Prostate gland (tissue), 2 donors: Measurements from ENCODE around the gene HSPB1. TPM values are rescaled to one million over a fixed set of nuclear protein-coding genes. Genes with fewer than 3 reads are reported as not detected.

Experiments used
- DNase-seq: peaks from one replicate; pipeline ENCODE4 v3.0.0-alpha.2; 2019; ENCODE audit warnings: low spot score
- H3K27ac ChIP-seq, 2 donors: fragments of 200-600 bp; sonication (generic); 2 replicates each; pipeline ENCODE4 v1.5.1; 2017 to 2019
- H3K27me3 ChIP-seq: fragments of 200-600 bp; sonication (generic); replicated peaks from 2 replicates; pipeline ENCODE4 v1.5.1; 2019; ENCODE audit not compliant: insufficient read depth
- H3K36me3 ChIP-seq, 2 donors: fragments of 200-600 bp; sonication (generic); 1 replicate in 1 of 2; 2 replicates in 1 of 2; pipeline versions ENCODE4 v1.5.1 to v1.8.1; 2017 to 2019
- H3K4me1 ChIP-seq: fragments of 200-600 bp; sonication (generic); replicated peaks from 2 replicates; pipeline ENCODE4 v1.5.1; 2019
- H3K4me3 ChIP-seq, 2 donors: fragments of 200-600 bp; sonication (generic); 2 replicates each; pipeline ENCODE4 v1.5.1; 2017 to 2019
- H3K9me3 ChIP-seq: fragments of 200-600 bp; sonication (generic); 2 replicates; pipeline ENCODE4 v1.5.1; 2017
- CTCF ChIP-seq, 4 experiments: fragments of 200-600 bp in 2 of 4; fragments of 450-650 bp in 2 of 4; sonication (generic) in 2 of 4; IDR thresholded peaks; 1 replicate in 3 of 4; 2 replicates in 1 of 4; pipeline ENCODE4 v1.5.1; 2016 to 2019; ENCODE audit warnings: antibody characterized with exemption in 4 of 4, mild to moderate bottlenecking in 2 of 4, moderate library complexity in 2 of 4
- POLR2A ChIP-seq: fragments of 450-650 bp; IDR thresholded peaks from one replicate; pipeline ENCODE4 v1.6.1; 2016; ENCODE audit warnings: antibody characterized with exemption, mild to moderate bottlenecking
- POLR2AphosphoS5 ChIP-seq: sonication (generic); formaldehyde crosslinking; IDR thresholded peaks from one replicate; pipeline ENCODE4 v1.6.1; 2017; ENCODE audit warnings: antibody characterized with exemption
- WGBS: methylation state at CpG from one replicate; pipeline ENCODE4 v1.1.5; 2018; 5-methylcytosine and 5-hydroxymethylcytosine counted together
- intact Hi-C: fragments of 100-400 bp; cut with DNase I; formaldehyde crosslinking; loops from one replicate; pipeline ENCODE4 v1.14.2; 2022
- total RNA-seq, 2 donors: library from RNA; depleted of rRNA; stranded (reverse); fragments of >200 nt; gene quantifications; one replicate each; pipeline ENCODE4 v1.1.0, GENCODE V29; 2016

The HSPB1 gene
- total RNA-seq, 2 donors from 2014 or later, result 781 to 833 TPM

DNA sequence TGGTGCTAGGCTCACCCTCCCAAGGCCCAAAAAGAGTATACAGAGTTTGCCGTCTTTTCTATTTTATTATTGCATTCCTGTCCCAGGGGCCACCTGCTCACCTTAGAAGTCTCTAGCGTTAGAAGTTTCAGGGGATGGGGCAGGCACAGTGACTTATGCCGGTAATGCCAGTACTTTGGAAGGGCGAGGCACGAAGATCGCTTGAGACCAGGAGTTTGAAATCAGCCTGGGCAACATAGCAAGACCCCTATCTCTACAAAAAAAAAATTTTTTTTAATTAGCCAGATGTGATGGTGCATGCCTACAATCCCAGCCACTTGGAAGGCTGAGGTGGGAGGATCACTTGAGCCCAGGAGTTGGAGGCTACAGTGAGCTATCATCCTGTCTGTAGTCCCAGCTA, 30.3 kb upstream of the HSPB1 start:
- Histone ChIP-seq H3K27me3 (no peaks in the 10 kb centered on the region), H3K4me1 (peaks cover 4% of the 10 kb centered on the region), H3K36me3 (no peaks in the 10 kb centered on the region), H3K27ac (no peak overlapping the region), H3K9me3 (no peaks in the 10 kb centered on the region), H3K4me3 (no peak overlapping the region)
- WGBS, result 90% methylated on average over 6 of the region's 6 CpGs
- no peak for TF ChIP-seq POLR2AphosphoS5
- TF ChIP-seq POLR2A, result no peak
- no peak for TF ChIP-seq CTCF (IDR thresholded peaks at IDR 0.05)
- intact Hi-C loops, result no loop called here
- DNase-seq, result no peak

- WGBS, result 29% methylated on average over 7 of the region's 7 CpGs
- Histone ChIP-seq H3K9me3 (no peaks in the 10 kb centered on the region), H3K4me3 (no peak overlapping the region), H3K36me3 (no peaks in the 10 kb centered on the region), H3K4me1 (no peaks in the 10 kb centered on the region), H3K27me3 (no peaks in the 10 kb centered on the region), H3K27ac (no peak overlapping the region)
- intact Hi-C loops, result no loop called here
- DNase-seq, result no peak
- TF ChIP-seq POLR2A, result no peak
- no peak for TF ChIP-seq CTCF (IDR thresholded peaks at IDR 0.05)
- TF ChIP-seq POLR2AphosphoS5, result no peak
Measured at GRCh38 chr7:76272851-76273497, 29.5 kb upstream of the HSPB1 start.

- no peaks in the 10 kb centered on the region for H3K4me1 ChIP-seq
- H3K27me3 ChIP-seq, result no peaks in the 10 kb centered on the region
- DNase-seq, result no peak
- intact Hi-C loops, result no loop called here
- no peaks in the 10 kb centered on the region for H3K36me3 ChIP-seq
- no peaks in the 10 kb centered on the region for H3K9me3 ChIP-seq
- no peak overlapping the region for H3K27ac ChIP-seq
- no peak overlapping the region for H3K4me3 ChIP-seq
- TF ChIP-seq POLR2AphosphoS5 (no peak), POLR2A (no peak), CTCF (IDR thresholded peaks at IDR 0.05) (no peak)
- 68% methylated on average over 5 of the region's 5 CpGs for WGBS
Measured at GRCh38 chr7:76273503-76273902, 29.0 kb upstream of the HSPB1 start.

- H3K4me3 ChIP-seq, result no peak overlapping the region
- H3K27me3 ChIP-seq, result no peaks in the 10 kb centered on the region
- no peaks in the 10 kb centered on the region for H3K4me1 ChIP-seq
- H3K9me3 ChIP-seq, result no peaks in the 10 kb centered on the region
- intact Hi-C loops, result no loop called here
- WGBS, result 92% methylated on average over 1 of the region's 1 CpG
- TF ChIP-seq CTCF (IDR thresholded peaks at IDR 0.05) (no peak), POLR2AphosphoS5 (no peak), POLR2A (no peak)
- no peaks in the 10 kb centered on the region for H3K36me3 ChIP-seq
- no peak for DNase-seq
- H3K27ac ChIP-seq, result no peak overlapping the region
Measured at GRCh38 chr7:76278540-76278939, 23.9 kb upstream of the HSPB1 start.

DNA sequence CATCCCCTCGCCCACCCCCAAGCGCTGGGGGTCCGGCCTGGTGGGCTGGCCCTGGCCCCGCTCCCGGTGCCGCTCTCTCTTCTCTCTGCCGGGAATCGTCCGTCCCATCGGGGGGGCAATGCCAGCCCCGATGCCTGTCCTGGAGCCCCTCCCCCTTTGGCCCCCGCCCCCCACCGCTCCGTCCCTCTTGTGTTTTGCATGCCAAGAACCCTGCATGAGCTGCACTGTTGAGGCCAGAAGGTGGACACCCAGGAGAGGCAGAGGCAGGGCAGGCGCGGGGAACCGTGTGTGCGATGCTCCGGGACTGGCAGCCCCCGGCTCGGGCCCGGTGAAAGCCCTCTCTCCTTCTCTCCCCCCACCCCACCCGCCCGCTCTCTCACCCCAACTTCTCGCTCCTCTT, 22.1 kb upstream of the HSPB1 start:
- Histone ChIP-seq H3K36me3 (no peaks in the 10 kb centered on the region), H3K27me3 (no peaks in the 10 kb centered on the region), H3K4me1 (no peaks in the 10 kb centered on the region), H3K9me3 (no peaks in the 10 kb centered on the region), H3K27ac (no peak overlapping the region), H3K4me3 (no peak overlapping the region)
- intact Hi-C loops, result no loop called here
- no peak for TF ChIP-seq POLR2AphosphoS5
- TF ChIP-seq POLR2A, result no peak
- TF ChIP-seq CTCF (IDR thresholded peaks at IDR 0.05), result no peak
- 20% methylated on average over 25 of the region's 25 CpGs for WGBS
- DNase-seq, result no peak
